NCI-H748 (cell line): ENCODE measurements around the gene DDHD1.
A peak's percentile ranks its signal among the peaks of the same experiment; 100 is the strongest.

ENCODE experiments used
- DNase-seq: peaks from one replicate; lab custom pipeline; 2025; ENCODE audit not compliant: unreplicated experiment; lab: John Stamatoyannopoulos, UW

The DDHD1 gene

DNA sequence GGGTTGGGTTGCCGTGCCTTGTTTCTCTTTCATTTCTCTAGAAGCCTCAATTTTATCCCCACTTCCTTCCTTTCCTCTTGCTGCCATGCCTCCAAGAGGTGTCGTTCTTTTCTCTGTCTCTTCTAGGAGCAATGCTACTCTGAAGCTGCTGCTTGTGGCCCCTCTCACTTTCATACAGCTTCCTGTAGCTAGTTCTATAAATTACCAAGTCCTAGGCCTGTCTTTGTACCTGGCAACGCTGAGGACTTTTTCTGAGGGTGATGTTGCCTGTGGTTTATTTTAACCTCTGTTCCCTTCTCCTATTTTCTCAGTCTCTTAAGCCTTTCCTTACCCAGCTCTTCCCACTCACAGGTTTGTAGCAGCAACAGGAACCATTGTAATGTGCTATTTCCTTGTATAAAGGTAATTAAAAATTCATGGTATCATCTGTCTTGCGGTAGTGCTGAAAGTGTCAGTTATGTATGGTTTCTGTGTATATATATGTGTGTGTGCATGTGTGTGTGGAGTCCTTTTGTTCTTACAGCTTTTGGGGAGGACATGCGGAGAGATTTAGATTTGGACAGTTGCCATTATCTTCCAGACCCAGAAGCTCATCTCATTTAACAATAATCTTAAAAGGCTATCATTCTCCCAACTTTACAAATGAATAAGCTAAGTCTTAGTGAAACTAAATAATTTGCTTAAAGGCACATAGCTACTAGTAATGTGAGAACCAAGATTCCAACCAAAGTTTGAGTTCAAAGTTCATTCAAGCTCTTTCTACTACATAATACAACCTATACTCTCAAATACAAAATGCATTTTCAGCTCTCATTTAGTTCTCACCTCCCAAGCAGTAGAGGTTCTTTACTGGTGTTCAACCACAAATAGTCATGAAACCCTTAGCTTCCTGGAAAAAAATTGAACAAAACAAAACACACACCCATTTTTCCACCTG, 43.8 kb downstream of the DDHD1 start:
- DNase-seq = no peak

DNA sequence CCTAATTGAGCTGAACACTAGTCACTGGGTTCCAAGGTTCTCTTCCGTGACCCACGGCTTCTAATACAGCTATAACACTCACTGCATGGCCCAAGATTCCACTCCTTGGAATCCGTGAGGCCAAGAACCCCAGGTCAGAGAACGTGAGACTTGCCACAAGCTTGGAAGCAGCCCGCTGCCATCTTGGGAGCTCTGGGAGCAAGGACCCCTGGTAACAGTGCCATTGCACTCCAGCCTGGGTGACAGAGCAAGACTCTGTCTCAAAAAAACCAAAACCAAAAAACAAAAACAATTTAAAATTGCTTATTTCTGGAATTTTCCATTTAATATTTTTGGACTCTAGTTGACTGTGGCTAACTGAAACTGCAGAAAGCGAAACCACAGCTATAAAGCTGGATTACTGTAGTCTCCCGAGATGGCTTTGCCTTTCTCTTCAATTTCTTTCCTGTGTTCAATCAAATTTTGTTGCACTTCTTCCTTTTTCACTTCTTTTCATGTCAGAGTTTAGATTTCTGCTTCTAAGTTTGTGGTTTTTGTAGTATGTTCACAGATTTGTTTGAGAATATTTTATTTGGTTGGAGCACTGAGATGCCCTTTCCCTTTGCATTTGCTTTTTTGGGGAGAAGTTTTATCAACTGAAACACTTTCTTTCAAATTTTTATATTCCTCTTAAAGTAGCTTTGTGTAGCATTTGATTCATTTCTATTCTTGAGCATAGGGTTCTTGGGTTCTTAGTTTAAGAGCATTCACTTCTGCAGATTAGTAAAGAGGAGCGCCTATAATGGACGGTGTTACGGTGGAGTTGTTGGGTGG, 44.6 kb downstream of the DDHD1 start:
- DNase-seq = no peak

DNA sequence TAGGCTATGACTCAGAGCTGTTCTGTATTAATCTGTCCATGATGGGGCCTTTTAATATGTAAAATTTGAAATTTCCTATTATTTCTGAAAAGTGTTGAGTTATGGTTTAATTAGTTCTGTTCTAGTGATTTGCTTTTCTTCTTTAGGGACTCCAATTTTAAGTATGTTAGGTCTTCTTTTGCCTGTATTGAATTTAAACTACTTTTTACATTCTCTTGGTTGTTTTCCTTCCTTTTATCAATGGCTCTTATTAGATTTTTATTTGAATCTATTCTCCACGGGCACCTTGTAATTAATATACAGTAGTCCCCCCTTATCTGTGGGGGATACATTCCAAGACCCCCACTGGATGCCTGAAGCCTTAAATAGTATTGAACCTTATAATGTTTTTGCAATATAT, 46.4 kb downstream of the DDHD1 start:
- DNase-seq = no peak

DNA sequence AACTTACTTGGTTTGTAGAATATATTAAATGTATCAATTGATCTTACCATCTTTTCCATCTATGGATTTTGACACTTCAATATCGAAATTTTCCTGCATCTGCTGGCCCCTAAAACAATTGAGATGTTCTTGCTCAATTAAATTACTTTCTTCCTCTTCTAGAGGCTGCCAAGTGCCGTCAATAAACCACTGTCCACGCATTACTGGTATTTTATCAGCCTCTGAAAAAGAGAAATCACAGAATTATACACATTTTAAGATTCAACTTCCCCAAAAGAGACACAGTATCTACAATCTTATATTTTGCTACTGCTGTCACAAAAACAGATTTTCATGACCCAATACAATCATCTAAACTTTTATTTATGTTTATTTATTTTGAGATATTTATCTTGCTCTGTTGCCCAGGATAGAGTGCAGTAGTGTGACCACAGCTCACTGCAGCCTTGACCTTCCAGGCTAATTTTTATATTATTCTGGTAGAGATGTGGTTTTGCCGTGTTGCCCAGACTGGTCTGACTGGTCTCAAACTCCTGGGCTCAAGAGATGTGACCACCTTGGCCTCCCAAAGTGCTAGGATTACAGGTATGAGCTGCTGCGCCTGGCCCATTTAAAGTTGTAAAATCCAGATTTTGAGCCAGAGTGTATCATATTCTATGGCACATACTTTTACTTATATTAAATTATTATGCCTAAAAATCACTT, 49.3 kb downstream of the DDHD1 start:
- no peak for DNase-seq

DNA sequence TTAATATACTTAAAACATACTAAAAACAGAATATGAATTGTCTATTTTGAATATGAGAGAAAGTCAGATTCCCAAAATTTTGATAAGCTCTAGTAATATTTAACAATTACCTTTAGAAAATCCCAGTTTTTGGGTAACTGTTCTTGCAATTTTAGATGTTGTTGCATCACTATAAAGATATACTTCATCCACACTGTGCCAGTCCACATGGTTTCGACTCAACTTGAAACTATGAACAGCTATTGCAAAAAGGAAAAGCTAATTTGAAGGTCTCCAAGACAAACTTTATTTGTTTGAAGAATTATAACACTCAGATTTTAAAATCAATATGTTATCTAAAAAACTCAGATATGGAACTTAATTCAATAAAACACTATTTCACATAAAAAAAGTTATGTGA, 59.9 kb downstream of the DDHD1 start:
- no peak for DNase-seq

DNA sequence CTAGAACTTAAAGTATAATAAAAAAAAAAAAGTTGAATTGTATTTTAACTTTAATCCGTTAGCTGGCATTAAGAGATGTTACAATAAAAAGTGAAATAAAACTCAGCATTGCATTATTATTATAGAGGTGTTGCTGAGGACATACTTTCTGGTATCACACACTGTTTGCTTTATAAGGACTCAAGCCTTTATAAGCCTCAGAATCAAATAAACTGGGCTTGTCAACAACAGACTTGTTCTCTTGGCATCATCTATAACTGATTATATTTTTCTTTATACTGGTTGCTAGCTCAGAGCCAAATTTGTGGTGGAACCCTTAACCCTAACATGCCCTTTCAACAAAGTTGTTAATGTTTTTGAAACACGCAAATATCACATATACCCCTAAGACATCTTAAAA, 62.3 kb downstream of the DDHD1 start:
- DNase-seq = no peak

DNA sequence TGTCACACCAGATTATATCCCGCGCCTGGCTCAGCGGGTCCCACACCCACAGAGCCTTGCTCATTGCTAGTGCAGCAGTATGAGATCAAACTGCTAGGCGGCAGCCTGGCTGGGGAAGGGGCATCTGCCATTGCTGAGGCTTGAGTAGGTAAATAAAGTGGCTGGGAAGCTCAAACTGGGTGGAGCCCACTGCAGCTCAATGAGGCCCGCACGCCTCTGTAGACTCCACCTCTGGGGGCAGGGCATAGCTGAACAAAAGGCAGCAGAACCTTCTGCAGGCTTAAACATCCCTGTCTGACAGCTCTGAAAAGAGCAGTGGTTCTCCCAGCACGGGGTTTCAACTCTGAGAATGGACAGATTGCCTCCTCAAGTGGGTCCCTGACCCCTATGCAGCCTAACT, 68.2 kb downstream of the DDHD1 start:
- DNase-seq = peak; percentile 22

DNA sequence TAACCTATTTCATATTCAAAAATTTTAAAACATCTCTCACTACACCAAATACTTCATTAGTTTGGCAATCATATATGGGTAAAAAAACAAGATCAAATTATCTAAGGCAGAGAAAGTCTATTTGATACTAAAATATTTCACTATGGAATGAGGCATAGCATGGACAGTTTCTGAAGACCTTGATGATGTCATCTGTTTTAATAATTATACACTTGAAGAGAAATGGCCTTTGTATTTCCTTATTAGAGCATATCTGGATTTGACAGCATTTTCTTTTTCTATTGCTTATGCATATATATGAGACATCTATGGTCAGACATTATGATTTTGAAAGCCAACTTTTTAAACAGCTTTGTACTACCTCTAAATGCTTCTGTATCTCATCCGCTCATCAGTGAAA, 88.6 kb downstream of the DDHD1 start:
- DNase-seq = no peak

DNA sequence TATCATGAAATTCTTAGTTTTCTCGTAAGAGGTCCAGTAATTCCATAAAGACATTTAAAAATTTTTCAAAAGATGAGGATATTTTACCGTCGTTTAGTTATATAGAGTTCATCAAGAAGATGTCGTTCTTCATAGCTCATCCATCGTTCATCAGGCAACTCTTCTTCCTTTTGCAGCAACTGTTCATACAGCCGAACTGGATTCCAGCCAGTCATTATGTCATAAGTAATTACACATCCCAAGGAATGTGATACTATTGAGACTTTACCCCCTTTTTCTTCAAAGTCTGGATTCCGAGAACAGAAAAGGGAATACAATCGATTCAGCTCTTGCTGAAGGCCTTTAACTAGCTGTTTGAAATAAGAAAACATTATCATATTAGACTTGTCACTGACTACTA, 90.3 kb downstream of the DDHD1 start:
- DNase-seq = no peak

DNA sequence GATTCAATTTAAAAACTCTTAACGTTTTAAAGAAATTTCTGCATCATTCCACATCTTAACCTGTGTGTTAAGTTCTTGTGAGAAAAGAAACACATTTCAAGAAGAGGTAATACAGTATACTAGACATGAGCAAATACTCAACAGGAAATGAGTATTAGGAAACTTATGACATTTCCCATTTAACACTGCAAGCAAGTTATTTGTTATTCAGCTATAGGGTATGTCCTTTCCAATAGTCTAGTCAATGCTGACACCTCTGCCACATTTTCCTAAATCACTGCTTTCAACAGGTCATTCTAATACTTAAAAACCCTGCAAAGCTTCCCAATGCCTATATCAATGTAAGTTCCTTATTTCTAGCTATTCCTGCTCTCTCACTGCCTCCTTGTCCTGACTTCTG, 93.1 kb downstream of the DDHD1 start:
- no peak for DNase-seq

DNA sequence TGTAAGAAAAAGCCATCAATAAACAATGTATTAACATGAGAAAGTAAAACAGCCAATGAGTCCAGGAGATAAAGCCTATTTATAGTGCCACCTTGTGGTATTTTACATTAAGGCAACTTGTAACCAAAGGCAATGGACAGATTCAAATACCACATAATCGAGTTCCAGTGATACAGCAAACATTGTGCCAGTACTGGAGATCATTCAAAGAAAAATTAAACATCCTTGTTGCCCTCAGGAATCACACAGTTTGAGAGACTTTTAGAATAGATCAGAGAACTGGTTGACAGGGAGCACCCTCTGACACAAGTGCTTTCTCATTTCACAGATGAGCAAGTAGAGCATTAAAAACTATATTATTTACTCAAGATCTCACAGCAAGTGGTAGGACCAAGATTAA, 98.1 kb downstream of the DDHD1 start:
- DNase-seq = peak; percentile 54

DNA sequence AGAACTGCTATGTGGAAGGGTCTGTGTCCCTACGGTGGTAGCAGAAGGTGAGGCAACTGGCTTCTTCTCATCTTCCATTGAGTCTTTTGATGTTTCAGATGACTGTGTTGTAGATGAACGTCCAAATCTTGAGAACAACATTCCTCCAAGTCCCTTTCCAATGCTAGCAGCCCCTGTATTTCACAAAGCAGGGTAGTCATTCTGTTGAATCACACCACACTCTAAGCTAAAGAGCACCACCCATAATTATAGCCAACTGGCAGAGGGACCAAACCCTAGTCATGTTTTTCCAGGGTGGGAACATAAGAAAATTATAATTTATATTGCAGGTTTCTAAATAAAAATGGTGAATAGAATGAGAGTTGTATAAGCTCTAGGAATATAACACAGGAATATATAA, 98.7 kb downstream of the DDHD1 start:
- no peak for DNase-seq

DNA sequence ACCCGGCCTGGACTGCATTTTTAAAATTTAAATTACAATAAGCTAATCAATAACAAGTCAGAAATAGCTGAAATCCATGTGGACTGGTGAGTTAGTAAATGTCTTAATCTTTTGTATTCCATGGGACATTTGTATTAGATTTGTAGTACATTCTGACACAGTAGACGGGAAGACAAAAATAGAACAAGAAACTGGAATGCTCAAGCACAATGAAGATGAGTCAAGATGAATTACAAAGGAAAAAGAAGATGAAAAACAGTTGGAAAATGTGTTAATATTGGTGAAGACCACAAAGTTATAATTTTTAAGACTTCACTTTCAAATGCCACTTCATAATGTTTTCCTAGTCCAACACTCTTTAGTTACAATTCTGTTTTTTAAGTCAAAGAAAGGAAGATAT, 104.5 kb downstream of the DDHD1 start:
- no peak for DNase-seq

DNA sequence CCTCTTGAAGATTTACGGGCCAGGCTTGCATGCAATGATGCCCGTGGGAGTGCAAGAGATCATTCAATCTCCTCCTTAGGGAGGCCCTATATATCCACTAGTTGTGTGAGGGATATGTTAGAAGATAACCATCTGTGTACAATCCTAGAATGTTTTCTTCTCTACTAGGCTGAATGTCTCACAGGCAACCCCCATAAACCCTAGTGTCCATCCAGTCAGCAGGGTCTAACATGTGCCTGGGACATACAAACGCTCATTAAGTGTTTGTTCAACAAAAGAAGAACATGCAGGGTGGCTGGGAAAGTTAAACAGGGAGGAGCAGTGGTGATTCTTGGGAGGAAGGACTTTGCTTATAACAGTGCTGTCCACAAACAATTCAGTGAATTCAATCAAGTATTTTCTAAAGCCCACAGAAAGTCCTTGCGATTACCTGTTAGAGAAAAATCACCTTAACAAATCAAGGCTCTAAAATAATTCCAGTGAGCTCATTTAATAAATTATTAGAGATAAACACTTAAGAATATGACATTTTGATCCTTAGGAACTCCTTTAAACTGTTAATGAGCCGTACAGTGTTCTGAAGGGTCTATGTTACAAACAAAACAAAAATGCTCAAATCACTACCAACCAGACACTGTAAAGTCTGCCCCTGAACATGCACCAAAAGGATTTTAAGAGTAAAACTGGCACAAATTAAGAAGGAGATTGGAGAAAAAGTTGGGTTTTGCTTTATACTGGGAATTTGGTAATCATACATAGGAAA, 105.6 kb downstream of the DDHD1 start:
- DNase-seq = no peak

DNA sequence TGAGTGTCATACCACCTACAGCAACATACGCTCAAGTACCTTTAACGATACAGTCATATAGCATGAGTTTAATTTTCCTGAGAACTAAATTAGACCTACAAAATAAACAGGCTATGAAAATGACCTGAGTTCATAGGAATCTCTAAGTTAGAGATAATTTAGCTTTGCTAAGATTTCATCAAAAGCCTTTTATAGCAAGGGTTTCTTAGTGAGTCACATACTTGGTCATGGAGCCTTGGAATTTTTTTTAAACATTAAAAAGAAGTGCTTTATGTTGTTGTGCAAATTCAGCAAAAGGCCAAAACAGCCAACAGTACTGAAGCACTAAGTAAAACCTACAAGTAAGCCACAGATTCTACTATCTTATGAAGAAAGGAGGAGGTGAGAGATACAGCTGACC, 108.6 kb downstream of the DDHD1 start:
- DNase-seq = no peak

DNA sequence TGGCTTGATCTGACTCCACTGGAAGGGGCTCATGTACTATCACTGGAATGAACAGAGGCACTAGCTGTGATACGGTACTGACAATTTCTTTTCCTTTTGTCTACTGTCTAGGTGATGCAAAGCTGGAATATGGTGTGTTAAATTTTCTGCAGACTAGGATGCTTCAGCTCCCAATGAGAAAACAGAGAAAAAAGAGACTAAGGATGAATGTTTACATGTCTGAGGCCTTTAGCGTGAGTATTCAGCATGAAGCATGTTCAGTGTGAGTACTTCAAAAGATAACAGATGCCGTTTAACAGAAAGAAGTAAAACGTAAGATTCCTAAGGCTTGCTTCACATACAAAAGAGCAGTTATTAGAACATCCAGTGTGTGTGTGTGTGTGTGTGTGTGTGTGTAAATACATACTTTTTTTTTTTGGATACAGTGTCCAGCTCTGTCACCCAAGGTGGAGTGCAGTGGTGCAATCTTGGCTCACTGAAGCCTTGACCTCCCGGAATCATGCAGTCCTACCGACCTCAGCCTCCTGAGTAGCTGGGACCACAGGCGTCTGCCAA, 110.0 kb downstream of the DDHD1 start:
- DNase-seq = no peak

DNA sequence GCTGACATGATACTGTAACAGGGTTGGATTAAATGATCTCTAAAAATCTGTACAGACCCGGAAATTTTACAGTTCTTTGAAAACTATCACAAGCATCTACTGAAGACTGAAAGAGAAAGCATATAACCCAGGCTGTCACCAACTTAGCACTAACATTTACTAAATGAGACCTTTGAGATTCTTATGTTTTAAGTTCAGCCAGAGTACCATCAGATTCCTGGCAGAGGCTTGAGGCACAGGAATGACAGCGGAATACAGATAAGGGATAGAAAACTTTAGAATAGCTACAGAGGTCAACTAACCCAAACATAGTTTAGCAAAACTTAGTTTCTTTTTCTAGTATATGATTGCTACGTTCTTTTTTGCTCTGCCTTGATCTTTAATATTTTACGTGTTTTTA, 110.6 kb downstream of the DDHD1 start:
- DNase-seq = no peak

DNA sequence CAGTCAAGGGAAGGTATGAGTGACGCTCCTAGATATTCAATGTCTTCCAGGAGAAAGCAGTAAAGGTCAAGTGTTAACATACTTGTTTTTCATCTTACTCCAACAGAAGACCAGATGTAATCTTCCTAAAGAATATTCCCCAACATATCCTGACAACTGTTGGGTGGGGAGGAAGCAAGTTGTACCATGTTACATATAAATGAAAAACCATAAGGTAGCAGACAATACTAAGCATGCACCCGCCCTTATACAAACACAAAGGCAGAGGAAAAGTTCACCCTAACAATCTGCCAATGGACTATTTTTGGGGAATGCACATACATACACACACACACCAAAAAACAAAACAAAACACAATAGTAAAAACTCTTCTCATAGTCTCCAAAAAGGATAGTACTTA, 112.1 kb downstream of the DDHD1 start:
- no peak for DNase-seq

DNA sequence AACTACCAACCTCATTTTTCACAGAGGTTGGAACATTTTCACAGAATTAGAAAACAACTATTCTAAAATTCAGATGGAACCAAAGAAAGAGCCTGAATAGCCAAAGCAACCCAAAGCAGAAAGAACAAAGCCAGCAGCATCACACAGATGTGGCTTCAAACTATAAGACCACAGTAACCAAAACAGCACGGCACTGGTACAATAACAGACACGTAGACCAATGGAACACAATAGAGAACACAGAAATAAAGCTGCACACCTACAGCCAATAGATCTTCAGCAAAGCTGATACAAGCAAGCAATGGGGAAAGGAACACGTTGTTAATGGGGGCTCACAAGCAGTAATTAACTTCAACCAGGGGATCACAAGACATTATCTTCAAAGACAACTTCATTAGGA, 114.5 kb downstream of the DDHD1 start:
- no peak for DNase-seq

DNA sequence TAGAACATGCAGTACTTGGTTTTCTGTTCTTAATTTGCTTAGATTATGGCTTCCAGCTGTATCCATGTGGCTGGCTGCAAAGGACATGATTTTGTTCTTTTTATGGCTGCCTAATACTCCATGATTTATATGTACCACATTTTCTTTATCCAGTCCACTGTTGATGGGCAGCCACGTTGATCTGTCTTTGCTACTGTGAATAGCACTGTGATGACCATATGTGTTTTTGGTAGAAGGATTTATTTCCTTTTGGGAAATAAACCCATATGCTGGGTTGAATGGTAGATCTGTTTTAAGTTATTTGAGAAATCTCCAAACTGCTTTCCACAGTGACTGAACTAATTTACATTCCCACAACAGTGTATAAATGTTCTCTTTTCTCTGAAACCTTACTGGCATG, 116.1 kb downstream of the DDHD1 start:
- no peak for DNase-seq
